GM23338 (cell line): ENCODE results near the gene C1orf141. TPM values are rescaled to one million over a fixed set of nuclear protein-coding genes. Genes with fewer than 3 reads are reported as not detected.

Experiments
- ATAC-seq: fragments of 200-7000 bp; cut with Tn5 transposase; 3 replicates; pipeline ENCODE4 v1.9.1; 2020
- DNase-seq: peaks from one replicate; pipeline ENCODE4 v3.0.0-alpha.2; 2015; ENCODE audit warnings: low spot score
- H2AFZ ChIP-seq: fragments of 200-600 bp; sonication (generic); 2 replicates; pipeline ENCODE4 v1.8.0; 2016; ENCODE audit warnings: antibody characterized with exemption, mild to moderate bottlenecking, moderate library complexity
- H3F3A ChIP-seq: fragments of 200-600 bp; sonication (generic); replicated peaks from 2 replicates; pipeline ENCODE4 v1.8.0; 2017; ENCODE audit warnings: antibody characterized with exemption, mixed run types, low read depth
- H3K27ac ChIP-seq: fragments of 200-600 bp; sonication (generic); 2 replicates; pipeline ENCODE4 v1.6.1; 2016; ENCODE audit warnings: low read depth
- H3K27me3 ChIP-seq: fragments of 200-600 bp; sonication (generic); 2 replicates; pipeline ENCODE4 v1.8.0; 2016; ENCODE audit warnings: mild to moderate bottlenecking, mixed run types, moderate library complexity; ENCODE audit not compliant: insufficient read depth
- H3K36me3 ChIP-seq: fragments of 200-600 bp; sonication (generic); 2 replicates; pipeline ENCODE4 v1.8.0; 2016; ENCODE audit warnings: mild to moderate bottlenecking; ENCODE audit not compliant: insufficient read depth
- H3K4me1 ChIP-seq: fragments of 200-600 bp; sonication (generic); 2 replicates; pipeline ENCODE4 v1.8.0; 2016; ENCODE audit warnings: mild to moderate bottlenecking, moderate library complexity; ENCODE audit not compliant: insufficient read depth
- H3K4me2 ChIP-seq: fragments of 200-600 bp; sonication (generic); 2 replicates; pipeline ENCODE4 v1.7.1; 2017; ENCODE audit warnings: mixed run types
- H3K4me3 ChIP-seq: fragments of 200-600 bp; sonication (generic); 2 replicates; pipeline ENCODE4 v1.6.1; 2016; ENCODE audit warnings: mixed run types
- H3K79me2 ChIP-seq: fragments of 200-600 bp; sonication (generic); replicated peaks from 2 replicates; pipeline ENCODE4 v1.8.0; 2017; ENCODE audit warnings: mild to moderate bottlenecking; ENCODE audit not compliant: insufficient read depth
- H3K9me2 ChIP-seq: fragments of 200-600 bp; sonication (generic); 2 replicates; pipeline ENCODE4 v1.8.0; 2017; ENCODE audit not compliant: insufficient read depth
- H4K20me1 ChIP-seq: fragments of 200-600 bp; sonication (generic); replicated peaks from 2 replicates; pipeline ENCODE4 v1.8.0; 2017; ENCODE audit warnings: mild to moderate bottlenecking; ENCODE audit not compliant: insufficient read depth
- H3K27ac Mint-ChIP-seq: 2 replicates; pipeline ENCODE4 v1.8.0; 2020; ENCODE audit warnings: inconsistent platforms, mild to moderate bottlenecking, moderate library complexity, mixed read lengths
- H3K27me3 Mint-ChIP-seq: 3 replicates; pipeline ENCODE4 v1.8.0; 2022; ENCODE audit warnings: low read depth, mild to moderate bottlenecking, moderate library complexity, mixed read lengths, inconsistent platforms; ENCODE audit not compliant: insufficient read depth, poor library complexity
- H3K36me3 Mint-ChIP-seq: 3 replicates; pipeline ENCODE4 v1.8.0; 2021; ENCODE audit warnings: low read depth, mild to moderate bottlenecking, inconsistent platforms, moderate library complexity, mixed read lengths
- H3K4me1 Mint-ChIP-seq: 3 replicates; pipeline ENCODE4 v1.8.0; 2020; ENCODE audit warnings: mild to moderate bottlenecking, inconsistent platforms, mixed read lengths
- H3K4me3 Mint-ChIP-seq: 3 replicates; pipeline ENCODE4 v1.8.0; 2021; ENCODE audit warnings: moderate library complexity, mild to moderate bottlenecking, inconsistent platforms, mixed read lengths
- H3K9me3 Mint-ChIP-seq: 3 replicates; pipeline ENCODE4 v1.8.0; 2020; ENCODE audit warnings: moderate library complexity, mild to moderate bottlenecking, inconsistent platforms, mixed read lengths
- CREB1 ChIP-seq: fragments of 250-450 bp; sonication (Bioruptor Pico); IDR thresholded peaks from 2 replicates; pipeline ENCODE4 v1.5.0; 2020; ENCODE audit warnings: low read depth, mild to moderate bottlenecking, moderate library complexity
- EZH2 ChIP-seq: fragments of 200-600 bp; sonication (generic); IDR thresholded peaks from one replicate; pipeline ENCODE4 v1.8.0; 2017; ENCODE audit warnings: antibody characterized with exemption, mild to moderate bottlenecking, low read depth; ENCODE audit not compliant: unreplicated experiment
- EZH2phosphoT487 ChIP-seq: fragments of 200-600 bp; sonication (generic); IDR thresholded peaks from one replicate; pipeline ENCODE4 v1.8.1; 2018; ENCODE audit warnings: antibody characterized with exemption; ENCODE audit not compliant: unreplicated experiment
- JUNB ChIP-seq: IDR thresholded peaks from one replicate; pipeline ENCODE4 v1.6.1; 2016; ENCODE audit warnings: antibody characterized with exemption; ENCODE audit not compliant: unreplicated experiment
- NANOG ChIP-seq: IDR thresholded peaks from 2 replicates; pipeline ENCODE4 v1.6.1; 2016; ENCODE audit warnings: antibody characterized with exemption, borderline replicate concordance
- POLR2AphosphoS5 ChIP-seq: IDR thresholded peaks from 2 replicates; pipeline ENCODE4 v1.6.1; 2016; ENCODE audit warnings: antibody characterized with exemption, low read depth
- REST ChIP-seq: IDR thresholded peaks from one replicate; pipeline ENCODE4 v1.6.1; 2018; ENCODE audit warnings: antibody characterized with exemption; ENCODE audit not compliant: unreplicated experiment
- ZNF114 ChIP-seq: fragments of 250-450 bp; sonication (Bioruptor Pico); IDR thresholded peaks from 2 replicates; pipeline ENCODE4 v1.5.0; 2020; ENCODE audit warnings: mild to moderate bottlenecking, moderate library complexity
- ZNF331 ChIP-seq: fragments of 250-450 bp; sonication (Bioruptor Pico); IDR thresholded peaks from 2 replicates; pipeline ENCODE4 v1.5.0; 2020; ENCODE audit warnings: low read depth, mild to moderate bottlenecking, moderate library complexity
- polyA plus RNA-seq: library from polyadenylated mRNA; unstranded; fragments of >200 nt; fragmentation: Nextera tagmentation; extraction: Ambion mirVana; gene quantifications from 2 replicates; pipeline ENCODE4 v1.2.1, GENCODE V29; 2016
- total RNA-seq: library from RNA; depleted of rRNA; stranded (reverse); fragments of >200 nt; shearing (Covaris generic); gene quantifications from 2 replicates; pipeline ENCODE4 v1.2.3, GENCODE V29; 2014
- TF ChIP-seq, protein P1 (sequence below), 2 experiments: fragments of 200-600 bp in 1 of 2; sonication (generic) in 1 of 2; conservative IDR thresholded peaks; 2 replicates each; pipeline versions ENCODE4 v1.5.1 to v1.6.1; 2016 to 2017; ENCODE audit warnings: antibody characterized with exemption in 2 of 2, low read depth in 2 of 2, mild to moderate bottlenecking in 2 of 2, moderate library complexity in 1 of 2
- TF ChIP-seq, protein P2 (sequence below): IDR thresholded peaks from 2 replicates; pipeline ENCODE4 v1.6.1; 2016; ENCODE audit warnings: antibody characterized with exemption

Gene C1orf141
- total and polyA plus RNA-seq, 2 experiments from 2014 or later = not detected

DNA sequence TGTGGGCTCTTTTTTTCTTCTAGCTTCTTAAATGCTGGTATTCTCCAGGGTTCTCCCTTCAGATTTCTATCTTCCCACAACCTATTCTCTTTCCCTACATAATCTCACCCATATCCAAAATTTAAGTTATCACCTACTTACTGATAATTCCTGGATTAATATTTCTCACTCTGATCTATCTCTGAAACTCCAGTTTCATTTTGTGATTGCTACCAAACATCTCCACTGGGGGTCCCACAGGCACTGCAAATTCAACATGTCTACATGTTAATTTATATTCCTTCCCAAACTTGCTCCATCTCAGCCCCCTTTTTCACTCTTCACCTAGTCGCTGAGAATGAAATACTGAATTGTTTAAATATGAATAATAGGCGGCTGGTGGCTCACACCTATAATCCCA lies 9.9 kb upstream of the C1orf141 start:
- H4K20me1 ChIP-seq = no peaks in the 10 kb centered on the region
- no peak overlapping the region for H3K4me3 ChIP-seq
- Mint-ChIP-seq H3K27me3 (peaks cover 2% of the 10 kb centered on the region), H3K27ac (no peak overlapping the region), H3K4me1 (peaks cover 5% of the 10 kb centered on the region; the same call in 2 of the 3 replicates), H3K36me3 (no peaks in the 10 kb centered on the region), H3K9me3 (no peaks in the 10 kb centered on the region; the same call in 2 of the 3 replicates), H3K4me3 (no peak overlapping the region)
- 0 out of 2 replicates have a peak, but pooled peaks cover 6% of the 10 kb centered on the region for H3K9me2 ChIP-seq
- ATAC-seq (no peak), DNase-seq (no peak)
- no peak overlapping the region for H2AFZ ChIP-seq
- no peak overlapping the region for H3K4me2 ChIP-seq
- H3K79me2 ChIP-seq = no peaks in the 10 kb centered on the region
- TF ChIP-seq NANOG = no peak
- TF ChIP-seq, protein P1, sequence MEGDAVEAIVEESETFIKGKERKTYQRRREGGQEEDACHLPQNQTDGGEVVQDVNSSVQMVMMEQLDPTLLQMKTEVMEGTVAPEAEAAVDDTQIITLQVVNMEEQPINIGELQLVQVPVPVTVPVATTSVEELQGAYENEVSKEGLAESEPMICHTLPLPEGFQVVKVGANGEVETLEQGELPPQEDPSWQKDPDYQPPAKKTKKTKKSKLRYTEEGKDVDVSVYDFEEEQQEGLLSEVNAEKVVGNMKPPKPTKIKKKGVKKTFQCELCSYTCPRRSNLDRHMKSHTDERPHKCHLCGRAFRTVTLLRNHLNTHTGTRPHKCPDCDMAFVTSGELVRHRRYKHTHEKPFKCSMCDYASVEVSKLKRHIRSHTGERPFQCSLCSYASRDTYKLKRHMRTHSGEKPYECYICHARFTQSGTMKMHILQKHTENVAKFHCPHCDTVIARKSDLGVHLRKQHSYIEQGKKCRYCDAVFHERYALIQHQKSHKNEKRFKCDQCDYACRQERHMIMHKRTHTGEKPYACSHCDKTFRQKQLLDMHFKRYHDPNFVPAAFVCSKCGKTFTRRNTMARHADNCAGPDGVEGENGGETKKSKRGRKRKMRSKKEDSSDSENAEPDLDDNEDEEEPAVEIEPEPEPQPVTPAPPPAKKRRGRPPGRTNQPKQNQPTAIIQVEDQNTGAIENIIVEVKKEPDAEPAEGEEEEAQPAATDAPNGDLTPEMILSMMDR (conservative IDR thresholded peaks at IDR 0.05; ENCODE audit: low read depth in 2 of 2) = peak; percentile 38 to 42; a peak in 3 of 4 replicates
- no peak for TF ChIP-seq REST
- TF ChIP-seq ZNF331 = no peak
- TF ChIP-seq ZNF114 = no peak
- no peaks in the 10 kb centered on the region for H3F3A ChIP-seq
- no peaks in the 10 kb centered on the region for H3K36me3 ChIP-seq
- H3K4me1 ChIP-seq = no peaks in the 10 kb centered on the region
- no peak overlapping the region for H3K27ac ChIP-seq
- no peaks in the 10 kb centered on the region for H3K27me3 ChIP-seq

- no peaks in the 10 kb centered on the region for H3K36me3 Mint-ChIP-seq
- H3K4me1 Mint-ChIP-seq = peaks cover 3% of the 10 kb centered on the region; the same call in 2 of the 3 replicates
- DNase-seq (no peak), ATAC-seq (no peak)
- peaks cover under 1% of the 10 kb centered on the region for H3K27me3 Mint-ChIP-seq
- no peaks in the 10 kb centered on the region; the same call in 2 of the 3 replicates for H3K9me3 Mint-ChIP-seq
- Histone ChIP-seq H4K20me1 (no peaks in the 10 kb centered on the region), H3K79me2 (no peaks in the 10 kb centered on the region), H3K4me1 (no peaks in the 10 kb centered on the region), H3K4me2 (no peak overlapping the region), H3K9me2 (0 out of 2 replicates have a peak, but pooled peaks cover 6% of the 10 kb centered on the region), H3K36me3 (no peaks in the 10 kb centered on the region), H3K27ac (no peak overlapping the region), H3F3A (no peaks in the 10 kb centered on the region), H3K4me3 (no peak overlapping the region), H3K27me3 (no peaks in the 10 kb centered on the region), H2AFZ (no peak overlapping the region)
- no peak overlapping the region for H3K4me3 Mint-ChIP-seq
- H3K27ac Mint-ChIP-seq = no peak overlapping the region
- TF ChIP-seq ZNF331 (no peak), NANOG (no peak), CREB1 (no peak), EZH2 (no peak), ZNF114 (no peak), EZH2phosphoT487 (no peak), JUNB (no peak), POLR2AphosphoS5 (no peak)
- TF ChIP-seq, protein P2, sequence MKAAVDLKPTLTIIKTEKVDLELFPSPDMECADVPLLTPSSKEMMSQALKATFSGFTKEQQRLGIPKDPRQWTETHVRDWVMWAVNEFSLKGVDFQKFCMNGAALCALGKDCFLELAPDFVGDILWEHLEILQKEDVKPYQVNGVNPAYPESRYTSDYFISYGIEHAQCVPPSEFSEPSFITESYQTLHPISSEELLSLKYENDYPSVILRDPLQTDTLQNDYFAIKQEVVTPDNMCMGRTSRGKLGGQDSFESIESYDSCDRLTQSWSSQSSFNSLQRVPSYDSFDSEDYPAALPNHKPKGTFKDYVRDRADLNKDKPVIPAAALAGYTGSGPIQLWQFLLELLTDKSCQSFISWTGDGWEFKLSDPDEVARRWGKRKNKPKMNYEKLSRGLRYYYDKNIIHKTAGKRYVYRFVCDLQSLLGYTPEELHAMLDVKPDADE = no peak
These were observed 9.2 kb upstream of the C1orf141 start for GRCh38 chr1:67143966-67144365.
